Endothelial cell of umbilical vein (primary cell): ENCODE data around the gene PARK7. TPM values are rescaled to one million over a fixed set of nuclear protein-coding genes. Genes with fewer than 3 reads are reported as not detected.

Experiments used
- BruUV-seq: library from RNA; stranded (reverse); fragments of 400-500 nt; replicated peaks from 2 replicates; lab custom pipeline; 2021; lab: Mats Ljungman, UMichigan
- CTCF ChIA-PET: fragments of 300-600, 350-600 bp; sonication (Branson Sonifier 250); formaldehyde crosslinking; loops from one replicate; lab custom pipeline; 2021; ENCODE audit warnings: antibody characterized with exemption, inconsistent platforms; lab: Charles Lee
- POLR2A ChIA-PET: fragments of 300-600, 350-600 bp; sonication (Branson Sonifier 250); formaldehyde crosslinking; loops from one replicate; lab custom pipeline; 2021; ENCODE audit warnings: antibody characterized with exemption, inconsistent platforms; lab: Charles Lee
- DNase-seq: peaks from one replicate; pipeline ENCODE4 v3.0.0-alpha.2; 2011; ENCODE audit warnings: low read depth, low spot score
- FAIRE-seq: peaks from 2 replicates; lab custom pipeline; 2011; peaks lifted over from hg19 to GRCh38; lab: Jason Lieb, UNC
- H2AFZ ChIP-seq: 2 replicates; pipeline ENCODE4 v1.6.0; 2012; ENCODE audit warnings: low read depth, low read length, control low read depth, inconsistent platforms
- H3K27ac ChIP-seq: 2 replicates; pipeline ENCODE4 v1.5.1; 2011; ENCODE audit warnings: low read depth, mild to moderate bottlenecking, control low read depth, low read length, moderate library complexity; ENCODE audit not compliant: insufficient read depth
- H3K27me3 ChIP-seq, 2 experiments: 2 replicates each; pipeline versions ENCODE4 v1.6.0 to v1.6.1; 2011; ENCODE audit warnings: low read length in 2 of 2, mixed read lengths in 1 of 2; ENCODE audit not compliant: control insufficient read depth in 2 of 2, insufficient read depth in 2 of 2
- H3K36me3 ChIP-seq, 2 experiments: 2 replicates in 1 of 2; 3 replicates in 1 of 2; pipeline ENCODE4 v1.5.1; 2011; ENCODE audit warnings: low read length in 2 of 2, mild to moderate bottlenecking in 1 of 2, moderate library complexity in 1 of 2; ENCODE audit not compliant: control insufficient read depth in 2 of 2, insufficient read depth in 2 of 2; ENCODE audit errors: extremely low read depth in 1 of 2
- H3K4me1 ChIP-seq: 3 replicates; pipeline ENCODE4 v1.5.1; 2011; ENCODE audit warnings: mild to moderate bottlenecking, low read length; ENCODE audit not compliant: control insufficient read depth, insufficient read depth; ENCODE audit errors: extremely low read depth
- H3K4me2 ChIP-seq: 2 replicates; pipeline ENCODE4 v1.6.1; 2011; ENCODE audit warnings: low read length, control low read depth, mixed read lengths; ENCODE audit not compliant: insufficient read depth
- H3K4me3 ChIP-seq, 3 experiments: fragments of 200-600 bp in 1 of 3; sonication (generic), shearing (Covaris generic) in 1 of 3; replicated peaks in 1 of 3; 2 replicates each; pipeline ENCODE4 v1.5.1; 2011 to 2016; ENCODE audit warnings: control low read depth in 3 of 3, low read length in 3 of 3, mild to moderate bottlenecking in 2 of 3, inconsistent platforms in 1 of 3, low read depth in 1 of 3, moderate library complexity in 1 of 3; ENCODE audit not compliant: insufficient read depth in 1 of 3
- H3K79me2 ChIP-seq: 2 replicates; pipeline ENCODE4 v1.6.0; 2012; ENCODE audit warnings: low read length, inconsistent platforms; ENCODE audit not compliant: control insufficient read depth, insufficient read depth
- H3K9ac ChIP-seq: replicated peaks from 2 replicates; pipeline ENCODE3; 2011; ENCODE audit warnings: low read length, control low read depth; ENCODE audit not compliant: insufficient read depth; ENCODE audit errors: extremely low read depth
- H3K9me1 ChIP-seq: replicated peaks from 3 replicates; pipeline ENCODE4 v1.6.0; 2011; ENCODE audit warnings: mild to moderate bottlenecking, low read length; ENCODE audit not compliant: control insufficient read depth, insufficient read depth; ENCODE audit errors: extremely low read depth
- H3K9me3 ChIP-seq: replicated peaks from 2 replicates; pipeline ENCODE4 v1.5.1; 2012; ENCODE audit warnings: low read length, inconsistent platforms; ENCODE audit not compliant: control insufficient read depth, insufficient read depth
- H4K20me1 ChIP-seq: replicated peaks from 2 replicates; pipeline ENCODE3; 2011; ENCODE audit warnings: mild to moderate bottlenecking, low read length; ENCODE audit not compliant: control insufficient read depth, insufficient read depth; ENCODE audit errors: extremely low read depth
- GATA2 ChIP-seq: IDR thresholded peaks from 2 replicates; pipeline ENCODE4 v1.7.0; 2011; ENCODE audit warnings: low read depth, mild to moderate bottlenecking, moderate library complexity, mixed read lengths, low read length; ENCODE audit not compliant: insufficient read length, insufficient read depth
- JUN ChIP-seq: IDR thresholded peaks from 2 replicates; pipeline ENCODE4 v1.6.1; 2011; ENCODE audit warnings: borderline replicate concordance, low read depth; ENCODE audit not compliant: insufficient read length, insufficient read depth
- POLR2A ChIP-seq: IDR thresholded peaks from 2 replicates; pipeline ENCODE4 v1.6.1; 2012; ENCODE audit warnings: low read depth, mild to moderate bottlenecking, control low read depth, low read length
- POLR2AphosphoS5 ChIP-seq: IDR thresholded peaks from 2 replicates; pipeline ENCODE4 v1.6.1; 2012; ENCODE audit warnings: low read depth, mild to moderate bottlenecking, control low read depth, low read length, moderate library complexity; ENCODE audit not compliant: insufficient read depth
- dilution Hi-C: fragments of 300-500 bp; cut with MboI; formaldehyde crosslinking; loops from one replicate; pipeline ENCODE4 v1.15.0; 2019; ENCODE audit warnings: low sequenced_read_pairs; ENCODE audit not compliant: extremely low pct_ligation_motif_present
- intact Hi-C: fragments of 100-400 bp; cut with micrococcal nuclease; formaldehyde crosslinking; loops from one replicate; pipeline ENCODE4 v1.10.0; 2022
- polyA plus RNA-seq, 4 experiments: library from polyadenylated mRNA; depleted of rRNA in 3 of 4; stranded (reverse) in 3 of 4; unstranded in 1 of 4; fragments of >200 nt; gene quantifications; 2 replicates each; pipeline versions ENCODE4 v1.2.1 to v1.2.3, GENCODE V29; 2011 to 2012; ENCODE audit warnings: missing spikeins in 1 of 4
- total RNA-seq: library from RNA; stranded (reverse); gene quantifications from 2 replicates; pipeline ENCODE4 v1.2.3, GENCODE V29; 2021
- TF ChIP-seq, protein P1 (sequence below), 2 donors: IDR thresholded peaks; 1 replicate in 1 of 2; 2 replicates in 1 of 2; pipeline ENCODE4 v1.5.1; 2011; ENCODE audit warnings: low read length in 2 of 2, mild to moderate bottlenecking in 2 of 2, moderate library complexity in 2 of 2, control low read depth in 1 of 2, inconsistent platforms in 1 of 2, low read depth in 1 of 2; ENCODE audit not compliant: insufficient read depth in 1 of 2; ENCODE audit errors: extremely low read depth in 1 of 2

Gene PARK7
- total and polyA plus RNA-seq, 2 donors (not counting 3 experiments of a cell fraction or from before 2014, with no cell fraction given) = 203 to 294 TPM

DNA sequence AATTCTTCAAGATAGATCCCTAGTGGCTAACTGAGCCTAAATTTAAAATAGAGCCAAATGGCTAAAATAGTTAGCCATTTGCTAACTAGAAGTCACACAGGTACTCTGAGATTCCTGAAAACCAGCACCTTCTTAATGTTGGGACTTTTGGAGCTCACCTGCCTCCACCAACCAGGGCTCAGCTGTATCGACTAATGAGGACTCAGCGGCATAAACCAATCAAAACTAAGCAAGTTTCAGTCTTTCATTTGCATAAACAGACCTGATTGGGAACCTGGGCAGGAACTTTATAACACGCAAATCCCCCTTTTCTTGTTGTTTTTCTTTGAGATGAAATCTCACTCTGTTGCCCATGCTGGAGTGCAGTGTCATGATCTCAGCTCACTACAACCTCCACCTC lies 49.4 kb upstream of the PARK7 start:
- Histone ChIP-seq H2AFZ (no peak overlapping the region), H3K36me3 (no peaks in the 10 kb centered on the region), H3K4me1 (no peaks in the 10 kb centered on the region), H3K9me3 (no peaks in the 10 kb centered on the region), H3K4me3 (no peak overlapping the region), H4K20me1 (no peaks in the 10 kb centered on the region), H3K4me2 (no peak overlapping the region), H3K27ac (no peak overlapping the region), H3K79me2 (no peaks in the 10 kb centered on the region), H3K27me3 (no peaks in the 10 kb centered on the region), H3K9me1 (no peaks in the 10 kb centered on the region), H3K9ac (no peak overlapping the region)
- ChIA-PET CTCF (interaction anchor here (1.2 to 1.6 kb wide), 2 partner anchors 10 to 160 kb away, joined by 3 to 6 read pairs; no protein-coding TSS in a partner anchor), POLR2A (no interaction called here)
- no TSS peak for BruUV-seq
- FAIRE-seq = no peak
- DNase-seq = no peak
- intact Hi-C loops = no loop called here
- TF ChIP-seq POLR2A = no peak
- TF ChIP-seq JUN = no peak
- TF ChIP-seq, protein P1, sequence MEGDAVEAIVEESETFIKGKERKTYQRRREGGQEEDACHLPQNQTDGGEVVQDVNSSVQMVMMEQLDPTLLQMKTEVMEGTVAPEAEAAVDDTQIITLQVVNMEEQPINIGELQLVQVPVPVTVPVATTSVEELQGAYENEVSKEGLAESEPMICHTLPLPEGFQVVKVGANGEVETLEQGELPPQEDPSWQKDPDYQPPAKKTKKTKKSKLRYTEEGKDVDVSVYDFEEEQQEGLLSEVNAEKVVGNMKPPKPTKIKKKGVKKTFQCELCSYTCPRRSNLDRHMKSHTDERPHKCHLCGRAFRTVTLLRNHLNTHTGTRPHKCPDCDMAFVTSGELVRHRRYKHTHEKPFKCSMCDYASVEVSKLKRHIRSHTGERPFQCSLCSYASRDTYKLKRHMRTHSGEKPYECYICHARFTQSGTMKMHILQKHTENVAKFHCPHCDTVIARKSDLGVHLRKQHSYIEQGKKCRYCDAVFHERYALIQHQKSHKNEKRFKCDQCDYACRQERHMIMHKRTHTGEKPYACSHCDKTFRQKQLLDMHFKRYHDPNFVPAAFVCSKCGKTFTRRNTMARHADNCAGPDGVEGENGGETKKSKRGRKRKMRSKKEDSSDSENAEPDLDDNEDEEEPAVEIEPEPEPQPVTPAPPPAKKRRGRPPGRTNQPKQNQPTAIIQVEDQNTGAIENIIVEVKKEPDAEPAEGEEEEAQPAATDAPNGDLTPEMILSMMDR (IDR thresholded peaks at IDR 0.05; ENCODE audit: extremely low read depth in 1 of 2, insufficient read depth in 1 of 2, low read depth in 1 of 2, low read length in 2 of 2) = no peak
- TF ChIP-seq POLR2AphosphoS5 = no peak
- TF ChIP-seq GATA2 = no peak
- dilution Hi-C loops = no loop called here
